GM21717 (cell line): ENCODE data around the gene XPOT.

Experiments
- ATAC-seq: cut with Tn5 transposase; IDR thresholded peaks from one replicate; pipeline ENCODE4 v1.9.1; 2021; ENCODE audit warnings: mild to moderate bottlenecking, moderate library complexity; ENCODE audit not compliant: unreplicated experiment

XPOT gene

GRCh38 chr12:64461634-64462414, 57.6 kb downstream of the XPOT start:
- no peak for ATAC-seq

GRCh38 chr12:64466178-64466577, 62.0 kb downstream of the XPOT start:
- no peak for ATAC-seq

DNA sequence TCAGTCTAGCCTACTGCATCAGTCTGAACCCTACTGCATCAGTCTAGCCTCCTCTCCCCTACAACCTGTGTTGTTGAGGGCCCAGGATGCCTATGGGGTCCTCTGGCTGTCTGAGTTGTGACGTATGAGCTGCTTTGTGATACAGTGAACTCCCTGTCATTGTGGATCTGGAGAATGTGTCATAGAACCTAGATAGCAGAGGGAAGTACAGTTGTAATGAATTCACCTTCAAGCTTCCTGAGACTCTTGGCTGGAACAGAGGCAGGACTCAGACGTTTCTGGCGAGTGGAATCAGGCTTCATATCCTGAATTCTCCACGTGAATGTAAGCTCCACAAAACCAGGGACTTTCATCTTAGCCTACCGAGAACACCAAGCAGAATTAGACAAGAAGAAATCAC, 64.8 kb downstream of the XPOT start:
- no peak for ATAC-seq

- ATAC-seq, result no peak
These were observed 65.4 kb downstream of the XPOT start for GRCh38 chr12:64469455-64470142.

- ATAC-seq, result no peak
These were observed 66.3 kb downstream of the XPOT start for GRCh38 chr12:64470495-64470894.

- ATAC-seq, result no peak
These were observed 69.0 kb downstream of the XPOT start for GRCh38 chr12:64473176-64473575.

- ATAC-seq, result no peak
These were observed 71.3 kb downstream of the XPOT start for GRCh38 chr12:64475518-64475917.

DNA sequence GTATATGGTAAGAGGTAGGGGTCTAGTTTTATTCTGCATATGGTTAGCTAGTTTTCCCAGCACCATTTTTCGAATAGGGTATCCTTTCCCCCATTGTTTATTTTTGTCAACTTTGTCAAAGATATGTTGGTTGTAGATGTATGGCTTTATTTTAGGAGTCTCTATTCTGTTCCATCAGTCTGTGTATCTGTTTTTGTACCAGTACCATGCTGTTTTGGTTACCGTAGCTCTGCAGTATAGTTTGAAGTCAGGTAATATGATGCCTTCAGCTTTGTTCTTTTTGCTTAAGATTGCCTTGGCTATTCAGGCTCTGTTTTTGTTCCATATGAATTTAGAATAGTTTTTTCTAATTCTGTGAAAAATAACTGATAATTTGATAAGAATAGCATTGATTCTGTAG, 72.7 kb downstream of the XPOT start:
- no peak for ATAC-seq

DNA sequence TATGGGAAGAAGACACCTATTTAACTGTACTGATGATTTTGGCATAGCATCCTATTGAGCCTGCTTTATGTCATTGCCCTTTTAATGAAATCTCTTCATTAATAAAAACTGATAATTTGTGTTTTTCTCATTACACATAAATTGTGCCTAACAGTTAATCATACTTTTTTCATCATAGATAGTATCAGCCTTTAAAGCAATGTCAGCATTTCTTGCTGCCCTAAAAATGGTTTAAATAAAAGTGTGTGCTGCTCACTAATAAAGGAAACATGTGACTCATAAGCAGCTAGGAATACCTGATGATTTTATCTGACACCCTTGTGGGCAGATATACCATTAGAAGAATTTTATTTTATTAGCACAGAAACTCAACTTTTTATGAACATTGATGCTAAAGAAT, 74.5 kb downstream of the XPOT start:
- no peak for ATAC-seq

GRCh38 chr12:64480148-64480547, 76.0 kb downstream of the XPOT start:
- no peak for ATAC-seq

GRCh38 chr12:64486657-64487056, 82.5 kb downstream of the XPOT start:
- no peak for ATAC-seq

DNA sequence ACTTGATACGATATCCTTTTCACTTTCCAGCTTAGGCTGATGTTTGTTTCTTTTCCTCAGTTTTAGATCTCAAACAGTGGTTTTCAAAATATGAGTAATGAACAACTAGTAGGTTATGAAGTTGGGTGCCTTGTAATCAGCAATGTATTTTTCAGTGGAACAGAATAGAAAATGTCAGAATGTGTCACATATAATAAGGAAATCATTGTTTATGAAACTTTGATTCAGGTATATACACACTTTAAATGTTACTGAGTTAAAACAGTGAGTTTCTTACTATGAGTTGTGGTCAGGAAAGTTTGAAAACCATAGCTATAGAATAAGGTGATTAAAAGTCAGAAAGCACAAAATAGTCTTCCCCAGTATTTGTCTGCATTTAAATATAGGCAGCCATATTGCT, 87.5 kb downstream of the XPOT start:
- no peak for ATAC-seq

DNA sequence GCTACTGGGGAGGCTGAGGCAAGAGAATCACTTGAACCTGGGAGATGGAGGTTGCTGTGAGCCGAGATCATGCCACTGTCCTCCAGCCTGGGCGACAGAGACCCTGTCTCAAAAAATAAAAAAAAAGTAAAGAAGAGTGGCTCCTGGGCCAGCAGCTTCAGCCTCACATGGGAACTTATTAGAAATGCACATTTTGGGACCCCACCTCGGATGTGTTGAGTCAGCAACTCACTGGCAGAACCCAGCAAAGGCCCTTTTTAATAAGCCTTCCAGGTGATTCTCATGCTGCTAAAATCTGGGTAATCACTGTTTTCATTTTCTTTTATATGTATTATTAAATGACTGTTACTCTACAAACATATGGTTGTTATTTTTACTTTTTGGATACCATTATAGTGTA, 89.3 kb downstream of the XPOT start:
- ATAC-seq, result no peak

GRCh38 chr12:64494998-64495729, 91.0 kb downstream of the XPOT start:
- no peak for ATAC-seq

GRCh38 chr12:64496839-64497400, 92.7 kb downstream of the XPOT start:
- ATAC-seq, result no peak

GRCh38 chr12:64497484-64497883, 93.3 kb downstream of the XPOT start:
- no peak for ATAC-seq

GRCh38 chr12:64497903-64498302, 93.7 kb downstream of the XPOT start:
- no peak for ATAC-seq

DNA sequence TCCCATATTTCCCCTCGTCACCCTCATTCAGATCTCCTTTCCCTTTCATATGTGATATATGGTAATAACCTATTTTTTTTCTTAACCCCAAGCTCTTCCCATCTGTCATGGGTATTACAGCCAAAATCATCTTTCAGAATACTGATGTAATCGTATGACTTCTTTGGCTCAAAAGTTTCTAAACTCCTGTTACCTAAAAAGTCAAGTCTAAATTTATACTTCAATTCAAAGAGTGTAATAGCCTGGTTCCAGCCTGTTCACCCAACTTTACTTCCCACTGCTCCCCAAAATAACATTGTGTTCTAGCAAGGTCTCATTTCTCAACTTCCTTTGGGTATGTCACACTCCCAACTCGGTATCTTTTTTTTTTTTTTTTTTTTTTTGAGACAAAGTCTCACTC, 96.2 kb downstream of the XPOT start:
- no peak for ATAC-seq
